Sigmoid colon (tissue), 7 donors: Measurements from ENCODE around the gene MET. TPM values are rescaled to one million over a fixed set of nuclear protein-coding genes. Genes with fewer than 3 reads are reported as not detected.

Source experiments
- DNase-seq: peaks from one replicate; pipeline ENCODE4 v3.0.0-alpha.2; 2019
- H3K27ac ChIP-seq, 4 donors: fragments of 200-600 bp; sonication (generic); one replicate each; pipeline ENCODE4 v1.5.1; 2016 to 2019; ENCODE audit warnings: mild to moderate bottlenecking in 1 of 4
- H3K27me3 ChIP-seq, 3 donors: fragments of 200-600 bp; sonication (generic); one replicate each; pipeline ENCODE4 v1.5.1; 2019; ENCODE audit warnings: mild to moderate bottlenecking in 1 of 3
- H3K36me3 ChIP-seq, 4 donors: fragments of 200-600 bp; sonication (generic); one replicate each; pipeline ENCODE4 v1.5.1; 2016 to 2019
- H3K4me1 ChIP-seq, 4 donors: fragments of 200-600 bp; sonication (generic); one replicate each; pipeline ENCODE4 v1.5.1; 2017 to 2019
- H3K4me3 ChIP-seq, 4 donors: fragments of 200-600 bp; sonication (generic); one replicate each; pipeline ENCODE4 v1.5.1; 2017 to 2019; ENCODE audit warnings: mild to moderate bottlenecking in 2 of 4, moderate library complexity in 1 of 4
- H3K9me3 ChIP-seq, 4 donors: fragments of 200-600 bp in 3 of 4; sonication (generic) in 3 of 4; one replicate each; pipeline versions ENCODE4 v1.5.1 to v1.6.1; 2013 to 2019
- CTCF ChIP-seq, 4 experiments: fragments of 450-650 bp in 3 of 4; fragments of 200-600 bp in 1 of 4; IDR thresholded peaks; one replicate each; pipeline ENCODE4 v1.5.1; 2016 to 2019; ENCODE audit warnings: antibody characterized with exemption in 4 of 4, mild to moderate bottlenecking in 3 of 4, moderate library complexity in 2 of 4
- EP300 ChIP-seq, 4 donors: sonication (generic); formaldehyde crosslinking; IDR thresholded peaks; one replicate each; pipeline ENCODE4 v1.6.1; 2017; ENCODE audit warnings: antibody characterized with exemption in 4 of 4
- POLR2A ChIP-seq, 2 donors: fragments of 450-650 bp; IDR thresholded peaks; one replicate each; pipeline ENCODE4 v1.6.1; 2016; ENCODE audit warnings: antibody characterized with exemption in 2 of 2, mild to moderate bottlenecking in 2 of 2, moderate library complexity in 2 of 2
- POLR2AphosphoS5 ChIP-seq, 4 donors: sonication (generic); formaldehyde crosslinking; IDR thresholded peaks; one replicate each; pipeline ENCODE4 v1.6.1; 2017; ENCODE audit warnings: antibody characterized with exemption in 4 of 4
- WGBS, 2 donors: extraction: QIAGEN DNeasy Blood & Tissue Kit; methylation state at CpG; one replicate each; pipeline ENCODE4 v1.1.7; 2013; 5-methylcytosine and 5-hydroxymethylcytosine counted together
- intact Hi-C: fragments of 100-400 bp; cut with DNase I; formaldehyde crosslinking; loops from one replicate; pipeline ENCODE4 v1.15.1; 2023
- polyA plus RNA-seq, 3 donors: library from polyadenylated mRNA; stranded (reverse); fragments of 200-250 nt; gene quantifications; one replicate each; pipeline ENCODE4 v1.2.3, GENCODE V29; 2013
- total RNA-seq, 4 donors: library from RNA; depleted of rRNA; stranded (reverse); fragments of >200 nt; gene quantifications; one replicate each; pipeline ENCODE4 v1.1.0, GENCODE V29; 2016
- donor health status: healthy with polysubstance abuse.
- donor health status: Bipolar disorder and iron deficiency.
- donor health status: healthy.

Gene MET
- total and polyA plus RNA-seq, 7 donors = 1.2 to 21.6 (median 15.9) TPM

GRCh38 chr7:116836048-116836447 lies 164.1 kb downstream of the MET start:
- H3K9me3 ChIP-seq = no peaks in the 10 kb centered on the region
- 65 to 76% methylated on average over 2 of the region's 2 CpGs for WGBS, 2 donors

GRCh38 chr7:116836911-116837310 lies 164.9 kb downstream of the MET start:
- intact Hi-C loops = no loop called here
- no peak overlapping the region for H3K4me3 ChIP-seq
- 61 to 87% methylated on average over 4 of the region's 4 CpGs for WGBS, 2 donors
- TF ChIP-seq EP300 (IDR thresholded peaks at IDR 0.05) = no peak
- TF ChIP-seq CTCF (IDR thresholded peaks at IDR 0.05) = no peak
- no peak for TF ChIP-seq POLR2A (IDR thresholded peaks at IDR 0.05)
- TF ChIP-seq POLR2AphosphoS5 (IDR thresholded peaks at IDR 0.05) = no peak
- no peak overlapping the region for H3K27ac ChIP-seq
- no peaks in the 10 kb centered on the region for H3K27me3 ChIP-seq
- no peaks in the 10 kb centered on the region for H3K9me3 ChIP-seq
- H3K4me1 ChIP-seq = no peaks in the 10 kb centered on the region
- DNase-seq = no peak
- no peaks in the 10 kb centered on the region for H3K36me3 ChIP-seq

More at GRCh38 chr7:116836048-116836447, 164.1 kb downstream of the MET start:
- no peak for TF ChIP-seq POLR2A (IDR thresholded peaks at IDR 0.05)
- TF ChIP-seq CTCF (IDR thresholded peaks at IDR 0.05) = no peak
- no peak for TF ChIP-seq EP300 (IDR thresholded peaks at IDR 0.05)
- no peak for TF ChIP-seq POLR2AphosphoS5 (IDR thresholded peaks at IDR 0.05)
- no peak overlapping the region for H3K4me3 ChIP-seq
- H3K4me1 ChIP-seq = no peaks in the 10 kb centered on the region
- H3K27me3 ChIP-seq = no peaks in the 10 kb centered on the region
- H3K27ac ChIP-seq = no peak overlapping the region
- no peaks in the 10 kb centered on the region for H3K36me3 ChIP-seq
- intact Hi-C loops = no loop called here
- DNase-seq = no peak

- Histone ChIP-seq H3K36me3 (no peaks in the 10 kb centered on the region), H3K9me3 (no peaks in the 10 kb centered on the region), H3K4me3 (no peak overlapping the region), H3K27me3 (no peaks in the 10 kb centered on the region), H3K27ac (no peak overlapping the region), H3K4me1 (no peaks in the 10 kb centered on the region)
- no peak for DNase-seq
- TF ChIP-seq POLR2AphosphoS5 (IDR thresholded peaks at IDR 0.05) = no peak
- TF ChIP-seq EP300 (IDR thresholded peaks at IDR 0.05) = no peak
- TF ChIP-seq POLR2A (IDR thresholded peaks at IDR 0.05) = no peak
- no peak for TF ChIP-seq CTCF (IDR thresholded peaks at IDR 0.05)
- intact Hi-C loops = no loop called here
- 89 to 93% methylated on average over 3 of the region's 3 CpGs for WGBS, 2 donors
Observed at GRCh38 chr7:116837586-116837985, 165.6 kb downstream of the MET start.

GRCh38 chr7:116840256-116840655 lies 168.3 kb downstream of the MET start:
- no peak for DNase-seq
- no peak overlapping the region for H3K27ac ChIP-seq
- TF ChIP-seq POLR2A (IDR thresholded peaks at IDR 0.05) (no peak), CTCF (IDR thresholded peaks at IDR 0.05) (no peak), POLR2AphosphoS5 (IDR thresholded peaks at IDR 0.05) (no peak), EP300 (IDR thresholded peaks at IDR 0.05) (no peak)
- H3K4me1 ChIP-seq = no peaks in the 10 kb centered on the region
- 56 to 80% methylated on average over 5 of the region's 5 CpGs for WGBS, 2 donors
- intact Hi-C loops = no loop called here
- no peaks in the 10 kb centered on the region for H3K9me3 ChIP-seq
- no peaks in the 10 kb centered on the region for H3K27me3 ChIP-seq
- no peak overlapping the region for H3K4me3 ChIP-seq
- H3K36me3 ChIP-seq = no peaks in the 10 kb centered on the region

GRCh38 chr7:116842371-116842770 lies 170.4 kb downstream of the MET start:
- no peak for DNase-seq
- Histone ChIP-seq H3K4me3 (no peak overlapping the region), H3K27ac (no peak overlapping the region), H3K9me3 (no peaks in the 10 kb centered on the region), H3K27me3 (no peaks in the 10 kb centered on the region), H3K4me1 (no peaks in the 10 kb centered on the region), H3K36me3 (no peaks in the 10 kb centered on the region)
- intact Hi-C loops = no loop called here
- TF ChIP-seq CTCF (IDR thresholded peaks at IDR 0.05) (no peak), POLR2A (IDR thresholded peaks at IDR 0.05) (no peak), POLR2AphosphoS5 (IDR thresholded peaks at IDR 0.05) (no peak), EP300 (IDR thresholded peaks at IDR 0.05) (no peak)
- 91 to 96% methylated on average over 1 of the region's 1 CpG for WGBS, 2 donors
